NCI-H82 (cell line): ENCODE measurements around the gene AGBL5.

ENCODE experiments used
- DNase-seq: peaks from one replicate; lab custom pipeline; 2025; lab: John Stamatoyannopoulos, UW

The AGBL5 gene

DNA sequence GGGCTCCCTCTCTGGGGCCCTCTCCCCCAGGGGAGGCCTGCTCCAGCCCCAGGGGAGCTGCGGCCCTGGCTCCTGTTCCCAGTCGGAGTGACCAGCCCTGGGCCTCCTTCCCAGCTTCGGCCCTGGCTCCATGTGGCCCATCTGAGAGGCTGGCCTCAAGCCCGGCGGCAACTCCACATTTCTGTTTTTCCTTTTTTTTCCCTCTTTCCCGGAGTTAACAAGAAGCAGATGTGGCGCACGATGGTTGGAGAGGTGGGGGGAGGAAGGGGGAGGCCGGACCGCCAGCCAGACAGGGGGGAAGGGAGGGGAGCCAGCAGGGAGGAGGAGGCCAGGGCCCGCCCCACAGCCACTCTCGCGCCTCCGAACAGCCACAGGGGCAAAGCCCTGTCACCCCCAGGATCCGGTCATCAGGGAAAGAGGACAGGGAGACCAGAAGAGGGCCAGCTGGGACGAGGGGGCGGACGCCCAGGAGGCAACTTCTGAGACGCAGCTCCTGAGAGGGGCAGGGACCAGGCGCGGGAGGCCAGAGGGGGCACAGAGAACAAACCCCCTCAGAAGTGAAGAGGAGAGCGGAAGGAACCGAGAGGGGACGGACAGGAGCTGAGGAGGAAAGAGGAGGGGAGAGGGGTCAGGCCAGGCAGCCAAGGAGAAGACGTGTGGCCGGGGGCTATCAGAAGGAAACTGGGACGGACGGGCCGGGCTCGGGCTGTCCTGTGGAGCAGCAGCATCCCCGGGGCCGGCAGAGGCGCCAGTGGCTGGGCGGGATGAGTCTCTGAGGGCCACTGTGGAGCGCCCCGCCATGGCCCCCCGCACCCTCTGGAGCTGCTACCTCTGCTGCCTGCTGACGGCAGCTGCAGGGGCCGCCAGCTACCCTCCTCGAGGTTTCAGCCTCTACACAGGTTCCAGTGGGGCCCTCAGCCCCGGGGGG lies 27.1 kb downstream of the AGBL5 start, which contains the start of gene EMILIN1:
TSS of gene EMILIN1 (plus strand) at position 349 of the 928 bp plus-strand sequence. CDS start at position 800, 451 bp downstream.
- no peak for DNase-seq

DNA sequence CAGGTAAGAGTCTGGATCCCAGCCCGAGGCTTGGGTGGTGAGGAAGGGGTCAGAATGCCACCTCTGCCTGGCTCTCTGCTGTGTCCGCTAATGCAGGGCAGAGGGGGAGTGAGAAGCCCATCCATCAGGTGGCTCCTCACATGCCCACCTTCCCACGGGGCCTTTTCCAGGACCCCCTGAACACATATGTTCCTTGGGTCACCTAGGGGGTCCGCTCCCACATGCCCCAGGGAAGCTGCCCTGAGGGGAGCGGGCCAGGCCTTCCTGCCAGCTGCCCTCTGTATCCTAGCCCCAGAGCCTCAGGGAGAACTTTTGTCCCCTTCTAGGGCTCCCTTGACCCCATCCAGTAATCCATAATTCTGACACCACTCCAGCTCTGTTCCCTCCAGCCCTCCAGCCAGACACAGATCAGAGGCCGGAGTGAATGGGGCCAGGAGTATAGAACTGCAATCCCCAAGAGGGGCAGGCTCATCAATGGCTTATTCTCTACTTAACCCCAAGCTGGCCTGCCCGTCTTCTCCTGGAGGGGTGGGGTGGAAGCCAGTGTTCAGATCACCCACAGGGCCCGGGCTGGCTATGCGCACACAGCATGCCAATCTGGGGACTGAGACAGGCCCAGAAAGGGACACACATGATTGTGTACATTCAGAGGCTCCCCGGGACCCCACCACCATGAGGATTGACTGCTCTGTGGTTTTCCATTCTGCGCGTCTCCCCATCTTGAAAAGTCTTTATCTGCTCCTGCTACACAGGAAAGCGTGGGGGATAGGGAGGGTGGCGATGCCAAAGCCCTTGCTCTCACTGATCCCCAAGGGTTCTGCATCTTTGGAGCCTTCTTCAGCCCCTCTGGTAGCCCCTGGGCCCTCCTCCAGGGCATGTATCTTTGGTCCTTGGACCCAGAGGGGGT lies 28.0 kb downstream of the AGBL5 start:
- peak; percentile 32 for DNase-seq

DNA sequence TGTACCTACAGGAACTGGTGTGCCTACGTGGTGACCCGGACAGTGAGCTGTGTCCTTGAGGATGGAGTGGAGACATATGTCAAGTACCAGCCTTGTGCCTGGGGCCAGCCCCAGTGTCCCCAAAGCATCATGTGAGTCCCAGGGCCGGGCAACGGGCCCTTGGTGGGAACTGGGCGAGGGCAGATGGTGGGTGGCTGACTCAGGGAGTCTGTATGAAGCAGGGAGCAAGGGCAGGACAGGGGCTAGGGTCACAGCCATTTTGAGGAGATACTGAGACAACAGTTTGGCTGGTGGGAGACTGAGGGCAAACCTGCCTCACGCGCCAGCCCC lies 28.6 kb downstream of the AGBL5 start:
- no peak for DNase-seq

DNA sequence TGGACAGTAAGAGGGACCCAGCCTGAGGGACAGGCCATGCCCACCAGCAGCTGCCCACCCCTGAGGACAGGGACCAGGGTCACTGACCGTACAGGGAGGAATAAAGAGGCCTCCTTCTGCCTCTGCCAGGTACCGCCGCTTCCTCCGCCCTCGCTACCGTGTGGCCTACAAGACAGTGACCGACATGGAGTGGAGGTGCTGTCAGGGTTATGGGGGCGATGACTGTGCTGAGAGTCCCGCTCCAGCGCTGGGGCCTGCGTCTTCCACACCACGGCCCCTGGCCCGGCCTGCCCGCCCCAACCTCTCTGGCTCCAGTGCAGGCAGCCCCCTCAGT lies 29.1 kb downstream of the AGBL5 start:
- DNase-seq: no peak

DNA sequence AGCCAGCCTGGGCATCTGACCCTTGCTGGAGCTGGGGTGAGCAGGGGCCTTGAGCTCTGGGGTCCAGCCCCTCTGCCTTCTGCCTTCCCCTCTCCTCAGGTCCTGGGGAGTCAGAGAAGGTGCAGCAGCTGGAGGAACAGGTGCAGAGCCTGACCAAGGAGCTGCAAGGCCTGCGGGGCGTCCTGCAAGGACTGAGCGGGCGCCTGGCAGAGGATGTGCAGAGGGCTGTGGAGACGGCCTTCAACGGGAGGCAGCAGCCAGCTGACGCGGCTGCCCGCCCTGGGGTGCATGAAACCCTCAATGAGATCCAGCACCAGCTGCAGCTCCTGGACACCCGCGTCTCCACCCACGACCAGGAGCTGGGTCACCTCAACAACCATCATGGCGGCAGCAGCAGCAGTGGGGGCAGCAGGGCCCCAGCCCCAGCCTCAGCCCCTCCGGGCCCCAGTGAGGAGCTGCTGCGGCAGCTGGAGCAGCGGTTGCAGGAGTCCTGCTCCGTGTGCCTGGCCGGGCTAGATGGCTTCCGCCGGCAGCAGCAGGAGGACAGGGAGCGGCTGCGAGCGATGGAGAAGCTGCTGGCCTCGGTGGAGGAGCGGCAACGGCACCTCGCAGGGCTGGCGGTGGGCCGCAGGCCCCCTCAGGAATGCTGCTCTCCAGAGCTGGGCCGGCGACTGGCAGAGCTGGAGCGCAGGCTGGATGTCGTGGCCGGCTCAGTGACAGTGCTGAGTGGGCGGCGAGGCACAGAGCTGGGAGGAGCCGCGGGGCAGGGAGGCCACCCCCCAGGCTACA lies 30.7 kb downstream of the AGBL5 start:
- DNase-seq: no peak

DNA sequence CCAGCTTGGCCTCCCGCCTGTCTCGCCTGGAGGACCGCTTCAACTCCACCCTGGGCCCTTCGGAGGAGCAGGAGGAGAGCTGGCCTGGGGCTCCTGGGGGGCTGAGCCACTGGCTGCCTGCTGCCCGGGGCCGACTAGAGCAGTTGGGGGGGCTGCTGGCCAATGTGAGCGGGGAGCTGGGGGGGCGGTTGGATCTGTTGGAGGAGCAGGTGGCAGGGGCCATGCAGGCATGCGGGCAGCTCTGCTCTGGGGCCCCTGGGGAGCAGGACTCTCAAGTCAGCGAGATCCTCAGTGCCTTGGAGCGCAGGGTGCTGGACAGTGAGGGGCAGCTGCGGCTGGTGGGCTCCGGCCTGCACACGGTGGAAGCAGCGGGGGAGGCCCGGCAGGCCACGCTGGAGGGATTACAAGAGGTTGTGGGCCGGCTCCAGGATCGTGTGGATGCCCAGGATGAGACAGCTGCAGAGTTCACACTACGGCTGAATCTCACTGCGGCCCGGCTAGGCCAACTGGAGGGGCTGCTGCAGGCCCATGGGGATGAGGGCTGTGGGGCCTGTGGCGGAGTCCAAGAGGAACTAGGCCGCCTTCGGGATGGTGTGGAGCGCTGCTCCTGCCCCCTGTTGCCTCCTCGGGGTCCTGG lies 31.4 kb downstream of the AGBL5 start:
- no peak for DNase-seq

DNA sequence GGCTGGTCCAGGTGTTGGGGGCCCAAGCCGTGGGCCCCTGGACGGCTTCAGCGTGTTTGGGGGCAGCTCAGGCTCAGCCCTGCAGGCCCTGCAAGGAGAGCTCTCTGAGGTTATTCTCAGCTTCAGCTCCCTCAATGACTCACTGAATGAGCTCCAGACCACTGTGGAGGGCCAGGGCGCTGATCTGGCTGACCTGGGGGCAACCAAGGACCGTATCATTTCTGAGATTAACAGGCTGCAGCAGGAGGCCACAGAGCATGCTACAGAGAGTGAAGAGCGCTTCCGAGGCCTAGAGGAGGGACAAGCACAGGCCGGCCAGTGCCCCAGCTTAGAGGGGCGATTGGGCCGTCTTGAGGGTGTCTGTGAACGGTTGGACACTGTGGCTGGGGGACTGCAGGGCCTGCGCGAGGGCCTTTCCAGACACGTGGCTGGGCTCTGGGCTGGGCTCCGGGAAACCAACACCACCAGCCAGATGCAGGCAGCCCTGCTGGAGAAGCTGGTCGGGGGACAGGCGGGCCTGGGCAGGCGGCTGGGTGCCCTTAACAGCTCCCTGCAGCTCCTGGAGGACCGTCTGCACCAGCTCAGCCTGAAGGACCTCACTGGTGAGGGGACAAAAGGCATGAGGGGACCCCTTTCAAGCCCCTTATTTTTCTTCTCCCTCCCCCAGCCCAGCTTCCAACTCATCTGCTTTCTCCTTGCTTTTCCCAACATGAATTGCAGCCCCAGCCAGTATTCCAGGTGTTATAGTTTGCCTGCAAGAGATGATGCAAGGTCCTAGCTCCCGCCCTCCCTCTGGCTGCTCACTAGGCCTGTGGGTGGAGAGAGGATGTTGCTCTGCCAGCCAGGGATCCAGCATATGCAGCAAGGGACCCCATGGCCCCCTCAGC lies 32.2 kb downstream of the AGBL5 start:
- DNase-seq: no peak

DNA sequence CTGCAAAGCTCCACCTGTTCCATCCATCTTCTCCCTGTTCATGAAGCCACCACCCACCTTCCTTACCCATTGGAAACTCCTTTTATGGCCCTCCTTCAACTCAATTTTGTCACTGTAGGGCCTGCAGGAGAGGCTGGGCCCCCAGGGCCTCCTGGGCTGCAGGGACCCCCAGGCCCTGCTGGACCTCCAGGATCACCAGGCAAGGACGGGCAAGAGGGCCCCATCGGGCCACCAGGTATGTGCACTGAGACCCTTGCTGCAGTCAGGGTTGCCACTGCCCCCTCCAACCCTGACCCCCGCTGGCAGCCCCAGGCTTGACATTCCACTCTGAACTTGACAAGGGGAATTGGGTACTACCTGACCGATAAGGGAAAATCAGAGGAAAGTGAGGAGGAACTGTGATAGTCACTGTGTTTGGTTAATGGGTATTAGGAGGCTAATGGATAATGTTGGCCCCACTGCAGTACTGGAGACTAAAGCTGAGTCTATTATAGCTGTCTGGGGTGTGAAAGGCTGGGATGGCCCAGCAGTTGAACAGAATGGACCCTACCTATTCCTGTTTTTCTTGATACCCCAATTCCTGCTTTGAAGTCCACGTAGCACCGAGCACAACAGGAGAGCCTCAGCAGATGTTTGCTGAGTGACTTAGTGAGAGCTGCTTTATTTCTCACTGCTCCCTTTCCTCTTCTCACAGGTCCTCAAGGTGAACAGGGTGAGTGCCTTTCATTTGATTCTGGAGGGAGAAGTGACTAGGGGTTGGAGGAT lies 33.0 kb downstream of the AGBL5 start:
- no peak for DNase-seq

DNA sequence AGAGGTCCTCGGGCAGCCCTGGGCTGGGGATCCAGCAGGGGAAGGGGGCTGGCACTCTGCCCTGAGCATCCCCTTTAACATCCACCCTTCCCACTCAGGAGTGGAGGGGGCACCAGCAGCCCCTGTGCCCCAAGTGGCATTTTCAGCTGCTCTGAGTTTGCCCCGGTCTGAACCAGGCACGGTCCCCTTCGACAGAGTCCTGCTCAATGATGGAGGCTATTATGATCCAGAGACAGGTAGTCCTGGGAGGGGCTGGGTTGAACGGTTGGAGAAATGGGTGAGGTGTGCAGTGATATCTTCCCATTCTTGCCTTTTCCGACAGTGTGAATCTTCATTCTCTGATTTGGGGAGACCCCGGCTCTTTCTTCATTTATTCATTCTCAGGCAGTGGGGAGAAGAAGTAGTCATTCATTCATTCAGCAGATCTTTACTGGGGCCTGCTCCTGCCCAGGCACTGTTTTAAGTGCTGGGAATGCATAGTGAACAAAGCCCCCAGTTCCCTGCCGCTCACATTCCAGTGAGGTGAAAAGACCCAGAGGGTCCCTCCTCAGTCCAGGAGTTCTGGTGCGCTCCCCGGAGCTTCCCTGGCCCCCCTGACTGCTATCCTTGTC lies 33.7 kb downstream of the AGBL5 start:
- DNase-seq: no peak

DNA sequence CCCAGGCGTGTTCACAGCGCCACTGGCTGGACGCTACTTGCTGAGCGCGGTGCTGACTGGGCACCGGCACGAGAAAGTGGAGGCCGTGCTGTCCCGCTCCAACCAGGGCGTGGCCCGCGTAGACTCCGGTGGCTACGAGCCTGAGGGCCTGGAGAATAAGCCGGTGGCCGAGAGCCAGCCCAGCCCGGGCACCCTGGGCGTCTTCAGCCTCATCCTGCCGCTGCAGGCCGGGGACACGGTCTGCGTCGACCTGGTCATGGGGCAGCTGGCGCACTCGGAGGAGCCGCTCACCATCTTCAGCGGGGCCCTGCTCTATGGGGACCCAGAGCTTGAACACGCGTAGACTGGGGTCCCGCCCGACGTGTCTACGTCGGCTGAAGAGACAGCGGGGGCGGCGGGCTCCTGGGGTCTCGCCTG lies 34.2 kb downstream of the AGBL5 start:
- peak; percentile 59 for DNase-seq

DNA sequence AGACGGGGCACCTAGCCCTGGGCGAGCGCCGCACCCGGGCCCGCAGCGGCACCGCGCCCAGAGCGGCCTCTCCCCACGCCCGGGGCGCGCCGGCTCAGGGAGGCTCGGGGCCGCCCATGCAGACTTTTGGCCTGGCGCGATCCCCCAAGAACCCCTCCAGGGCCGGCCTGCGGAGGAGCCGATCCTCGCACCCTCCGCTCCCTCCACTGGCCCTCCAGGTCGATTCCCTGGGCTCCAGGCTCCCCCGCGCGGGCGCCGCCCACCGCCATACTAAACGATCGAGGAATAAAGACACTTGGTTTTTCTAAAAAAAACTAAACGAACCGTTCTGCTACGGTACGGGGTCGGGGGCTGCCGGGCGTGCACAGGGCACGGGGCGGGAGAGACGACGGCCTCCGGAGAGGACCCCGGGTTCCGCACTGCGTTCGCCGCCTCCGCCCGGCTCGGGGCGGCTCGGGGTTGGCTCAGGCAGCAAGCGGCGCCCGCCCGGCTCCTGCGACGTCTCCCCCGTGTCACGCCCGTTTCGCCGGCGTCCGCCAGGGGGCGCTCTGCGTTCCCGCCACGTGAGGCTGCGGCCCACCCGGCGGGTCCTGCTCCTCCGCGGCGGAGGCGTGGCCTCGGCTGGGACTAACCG lies 34.7 kb downstream of the AGBL5 start:
- peak; percentile 95 for DNase-seq

DNA sequence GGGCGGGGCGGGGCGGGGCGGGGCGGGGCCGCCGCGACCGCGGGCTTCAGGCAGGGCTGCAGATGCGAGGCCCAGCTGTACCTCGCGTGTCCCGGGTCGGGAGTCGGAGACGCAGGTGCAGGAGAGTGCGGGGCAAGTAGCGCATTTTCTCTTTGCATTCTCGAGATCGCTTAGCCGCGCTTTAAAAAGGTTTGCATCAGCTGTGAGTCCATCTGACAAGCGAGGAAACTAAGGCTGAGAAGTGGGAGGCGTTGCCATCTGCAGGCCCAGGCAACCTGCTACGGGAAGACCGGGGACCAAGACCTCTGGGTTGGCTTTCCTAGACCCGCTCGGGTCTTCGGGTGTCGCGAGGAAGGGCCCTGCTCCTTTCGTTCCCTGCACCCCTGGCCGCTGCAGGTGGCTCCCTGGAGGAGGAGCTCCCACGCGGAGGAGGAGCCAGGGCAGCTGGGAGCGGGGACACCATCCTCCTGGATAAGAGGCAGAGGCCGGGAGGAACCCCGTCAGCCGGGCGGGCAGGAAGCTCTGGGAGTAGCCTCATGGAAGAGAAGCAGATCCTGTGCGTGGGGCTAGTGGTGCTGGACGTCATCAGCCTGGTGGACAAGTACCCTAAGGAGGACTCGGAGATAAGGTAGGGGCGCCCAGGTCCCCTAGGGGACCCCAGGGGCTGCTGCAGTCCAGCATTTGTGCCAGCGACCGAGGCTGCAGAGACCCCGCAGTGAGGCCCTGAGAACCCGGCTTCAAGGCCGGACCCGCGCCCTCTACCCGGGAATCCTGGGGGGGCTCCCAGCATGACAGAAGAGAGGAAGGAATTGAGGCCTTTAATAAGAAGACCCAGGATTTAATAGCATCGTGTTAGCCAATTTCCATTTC lies 35.5 kb downstream of the AGBL5 start, which contains the start of gene KHK:
TSS of gene KHK (plus strand) at position 49 of the 870 bp plus-strand sequence. CDS start at position 537, 488 bp downstream.
- peak; percentile 76 for DNase-seq

DNA sequence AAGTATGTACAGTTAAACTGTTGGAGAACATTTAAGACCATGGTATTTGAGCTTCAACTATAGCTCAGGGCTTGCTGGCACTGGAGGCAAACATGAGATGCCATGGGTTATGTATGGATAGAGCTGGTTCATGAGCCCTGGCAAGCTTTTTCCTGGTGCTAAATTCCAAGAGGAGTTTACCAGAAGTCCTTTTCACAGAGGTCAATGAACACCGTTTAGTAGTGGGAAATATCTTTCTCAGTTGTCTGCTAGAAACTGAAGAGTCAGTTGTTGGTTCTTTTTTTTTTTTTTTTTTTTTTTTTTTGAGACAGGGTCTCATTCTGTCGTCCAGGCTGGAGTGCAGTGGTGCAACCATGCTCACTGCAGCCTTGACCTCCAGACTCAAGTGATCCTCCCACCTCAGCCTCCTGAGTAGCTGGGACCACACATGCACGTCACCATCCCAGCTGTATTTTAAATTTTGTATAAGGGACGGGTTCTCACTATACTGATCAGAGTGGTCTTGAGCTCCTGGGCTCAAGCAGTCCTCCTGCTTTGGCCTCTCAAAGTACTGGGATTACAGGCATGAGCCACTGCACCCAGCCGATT lies 36.4 kb downstream of the AGBL5 start:
- DNase-seq: no peak

DNA sequence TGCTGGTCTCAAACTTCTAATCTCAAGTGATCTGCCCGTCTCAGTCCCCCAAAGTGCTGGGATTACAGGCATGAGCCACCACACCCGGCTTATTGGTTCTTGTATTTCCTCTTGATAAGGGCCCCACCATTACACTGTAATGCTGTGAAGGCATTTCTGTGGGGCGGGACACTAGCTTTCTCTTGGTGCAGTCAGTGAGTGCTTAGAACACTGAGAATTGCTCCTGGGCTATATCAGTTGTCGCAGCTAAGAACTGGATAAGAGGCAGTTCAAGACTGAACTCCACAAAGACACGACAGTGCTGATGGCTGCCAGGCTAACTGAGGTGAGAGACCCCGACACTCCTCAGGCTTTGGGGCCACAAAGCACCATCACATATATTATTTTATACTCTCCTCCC lies 37.2 kb downstream of the AGBL5 start:
- no peak for DNase-seq

DNA sequence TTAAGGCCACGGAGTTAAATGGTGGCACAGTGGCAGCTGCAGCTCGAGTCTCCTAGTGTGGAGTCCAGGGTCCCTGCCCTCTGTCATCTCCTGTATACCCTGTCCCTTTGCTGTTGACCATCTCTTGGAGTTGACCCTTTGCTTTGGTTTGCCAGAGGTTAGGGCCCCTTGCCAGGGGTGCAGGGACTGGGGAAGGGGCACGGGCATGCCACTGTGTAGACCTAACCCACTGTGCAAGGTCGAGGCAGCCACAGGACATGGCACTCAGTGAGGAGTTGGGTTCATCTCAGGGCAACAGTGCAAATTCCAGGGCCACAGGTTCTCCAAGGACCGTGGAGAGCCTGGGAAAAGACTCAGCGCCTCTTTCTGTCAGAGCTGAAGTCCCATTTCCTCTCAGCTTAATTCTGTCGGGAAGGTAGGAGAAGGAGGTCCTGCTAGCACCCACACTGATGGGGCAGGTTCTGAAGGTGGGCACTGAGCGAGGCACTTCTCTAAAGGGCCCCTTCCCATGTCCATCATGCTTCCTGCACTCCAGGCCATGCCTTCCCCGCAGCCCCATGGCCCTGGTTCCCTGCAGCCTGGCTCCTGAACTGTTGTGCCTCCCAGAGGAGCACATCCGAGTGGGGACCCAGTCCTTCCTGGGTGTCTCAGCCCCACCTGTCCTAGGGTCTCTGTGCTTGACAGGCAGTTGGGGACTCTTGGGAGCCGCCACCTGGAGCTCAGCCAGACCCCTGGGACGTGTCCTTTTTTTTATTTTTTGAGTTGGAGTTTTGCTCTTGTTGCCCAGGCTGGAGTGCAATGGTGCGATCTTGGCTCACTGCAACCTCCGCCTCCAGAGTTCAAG lies 37.9 kb downstream of the AGBL5 start:
- DNase-seq: no peak
